Hepatocyte (in vitro differentiated cells): Measurements from ENCODE around the gene PICALM.

ENCODE experiments used
- EZH2 ChIP-seq: fragments of 200-600 bp; sonication (generic); IDR thresholded peaks from 2 replicates; pipeline ENCODE4 v1.6.1; 2016; ENCODE audit warnings: antibody characterized with exemption, mild to moderate bottlenecking, borderline replicate concordance
- TF ChIP-seq, protein P1 (sequence below): fragments of 200-600 bp; sonication (generic); IDR thresholded peaks from 2 replicates; pipeline ENCODE4 v1.5.1; 2016; ENCODE audit warnings: antibody characterized with exemption, mild to moderate bottlenecking; ENCODE audit not compliant: poor library complexity

DNA sequence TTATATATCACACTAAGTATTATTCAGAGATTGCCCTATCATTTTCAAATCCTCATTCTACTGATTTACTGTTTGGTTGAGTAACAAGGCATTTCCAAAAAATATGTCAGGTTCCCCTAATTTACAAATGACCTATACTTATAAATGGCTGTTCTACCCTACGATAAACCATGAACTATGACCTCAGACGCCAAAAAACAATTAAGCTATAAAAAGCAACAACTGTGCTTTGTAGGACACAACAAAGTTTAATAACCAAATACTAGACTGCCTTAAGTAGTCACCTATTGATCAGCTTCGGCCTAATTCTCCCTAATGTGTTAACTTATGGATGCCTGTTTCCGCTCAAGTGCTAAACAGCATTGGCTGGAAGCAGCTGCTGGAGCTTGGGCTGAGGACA, 53.2 kb downstream of the PICALM start:
- TF ChIP-seq, protein P1, sequence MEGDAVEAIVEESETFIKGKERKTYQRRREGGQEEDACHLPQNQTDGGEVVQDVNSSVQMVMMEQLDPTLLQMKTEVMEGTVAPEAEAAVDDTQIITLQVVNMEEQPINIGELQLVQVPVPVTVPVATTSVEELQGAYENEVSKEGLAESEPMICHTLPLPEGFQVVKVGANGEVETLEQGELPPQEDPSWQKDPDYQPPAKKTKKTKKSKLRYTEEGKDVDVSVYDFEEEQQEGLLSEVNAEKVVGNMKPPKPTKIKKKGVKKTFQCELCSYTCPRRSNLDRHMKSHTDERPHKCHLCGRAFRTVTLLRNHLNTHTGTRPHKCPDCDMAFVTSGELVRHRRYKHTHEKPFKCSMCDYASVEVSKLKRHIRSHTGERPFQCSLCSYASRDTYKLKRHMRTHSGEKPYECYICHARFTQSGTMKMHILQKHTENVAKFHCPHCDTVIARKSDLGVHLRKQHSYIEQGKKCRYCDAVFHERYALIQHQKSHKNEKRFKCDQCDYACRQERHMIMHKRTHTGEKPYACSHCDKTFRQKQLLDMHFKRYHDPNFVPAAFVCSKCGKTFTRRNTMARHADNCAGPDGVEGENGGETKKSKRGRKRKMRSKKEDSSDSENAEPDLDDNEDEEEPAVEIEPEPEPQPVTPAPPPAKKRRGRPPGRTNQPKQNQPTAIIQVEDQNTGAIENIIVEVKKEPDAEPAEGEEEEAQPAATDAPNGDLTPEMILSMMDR, result no peak
- TF ChIP-seq EZH2, result no peak
